ENCODE results near the gene TOMM40. TPM values are rescaled to one million over a fixed set of nuclear protein-coding genes. Genes with fewer than 3 reads are reported as not detected.

The TOMM40 gene
- total RNA-seq, 2 experiments from 2014 or later = 25.4 to 26.8 TPM

GRCh38 chr19:44939668-44940067, 48.6 kb downstream of the TOMM40 start:
- DNase-seq = no peak
- H3K36me3 ChIP-seq (ENCODE audit: insufficient read depth, low read length) = no peaks in the 10 kb centered on the region
- intact Hi-C loops (cut with DNase I, micrococcal nuclease) = no loop called here
- no peaks in the 10 kb centered on the region for H3K4me1 Mint-ChIP-seq (ENCODE audit: low read depth)
- POLR2A ChIA-PET = no interaction called here
- H3K36me3 Mint-ChIP-seq (ENCODE audit: low read depth) = no peaks in the 10 kb centered on the region
- TF ChIP-seq CTCF (IDR thresholded peaks at IDR 0.05) = no peak
- H3K4me1 ChIP-seq (ENCODE audit: insufficient read depth, low read length) = no peaks in the 10 kb centered on the region
- no peak for ATAC-seq (ENCODE audit: poor library complexity)
- CTCF ChIA-PET = interaction anchor here (0.6 kb wide), 1 partner anchor 12 kb away, joined by 5 read pairs; no protein-coding TSS in a partner anchor
- H3K27me3 Mint-ChIP-seq = no peaks in the 10 kb centered on the region
- no peak overlapping the region for H3K4me3 ChIP-seq (ENCODE audit: low read length)
- H3K27ac Mint-ChIP-seq = no peak overlapping the region
- H3K4me3 Mint-ChIP-seq = no peak overlapping the region
- no peak overlapping the region for H3K27ac ChIP-seq (ENCODE audit: low read depth in 1 of 2, low read length in 2 of 2)
- no peaks in the 10 kb centered on the region for H3K9me3 Mint-ChIP-seq
- no peaks in the 10 kb centered on the region for H3K27me3 ChIP-seq (ENCODE audit: control insufficient read depth in 1 of 2, insufficient read depth in 2 of 2, low read length in 2 of 2)
- H3K9me3 ChIP-seq (ENCODE audit: control insufficient read depth in 1 of 2, insufficient read depth in 1 of 2, low read length in 2 of 2) = no peaks in the 10 kb centered on the region

GRCh38 chr19:44942067-44942571, 51.1 kb downstream of the TOMM40 start, which contains the start of gene APOC4:
TSS of gene APOC4 (plus strand) at chr19:44942237. CDS start at chr19:44942278, 41 bp downstream.
- H3K36me3 ChIP-seq (ENCODE audit: insufficient read depth, low read length) = no peaks in the 10 kb centered on the region
- no peak for ATAC-seq (ENCODE audit: poor library complexity)
- intact Hi-C loops (cut with DNase I, micrococcal nuclease) = no loop called here

DNA sequence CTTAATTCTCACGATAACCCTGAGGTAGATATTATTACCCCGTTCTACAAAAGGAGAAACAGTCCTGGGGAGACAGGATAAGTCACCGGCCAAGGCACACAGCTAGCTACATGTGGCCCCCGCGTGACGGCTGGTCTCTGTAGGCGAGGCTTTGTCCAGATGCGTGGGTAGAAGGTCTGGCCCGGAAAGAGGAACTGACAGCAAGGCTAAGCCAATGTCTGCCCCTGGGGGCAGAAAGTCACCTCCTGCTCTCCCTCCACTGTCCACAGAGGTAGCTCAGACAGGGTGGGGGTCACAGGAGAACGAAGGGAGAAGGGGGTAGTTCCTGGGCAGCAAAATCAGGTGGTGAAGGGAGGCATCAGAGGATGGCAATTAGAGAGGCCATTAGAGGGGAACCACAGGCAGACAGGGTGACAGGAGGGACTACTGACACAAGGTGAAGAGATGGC, 52.8 kb downstream of the TOMM40 start:
- no peak overlapping the region for H3K27ac ChIP-seq (ENCODE audit: low read depth in 1 of 2, low read length in 2 of 2)
- H3K9me3 ChIP-seq (ENCODE audit: control insufficient read depth in 1 of 2, insufficient read depth in 1 of 2, low read length in 2 of 2) = no peaks in the 10 kb centered on the region
- H3K36me3 ChIP-seq (ENCODE audit: insufficient read depth, low read length) = no peaks in the 10 kb centered on the region
- no peak for TF ChIP-seq CTCF (IDR thresholded peaks at IDR 0.05)
- Mint-ChIP-seq H3K4me1 (ENCODE audit: low read depth) (no peaks in the 10 kb centered on the region), H3K27me3 (no peaks in the 10 kb centered on the region), H3K9me3 (no peaks in the 10 kb centered on the region), H3K27ac (no peak overlapping the region), H3K4me3 (no peak overlapping the region), H3K36me3 (ENCODE audit: low read depth) (no peaks in the 10 kb centered on the region)
- intact Hi-C loops (cut with DNase I, micrococcal nuclease) = no loop called here
- ChIA-PET CTCF (no interaction called here), POLR2A (no interaction called here)
- DNase-seq (peak in 3 of 14 experiments; percentile 6 to 70 (median 43)), ATAC-seq (ENCODE audit: poor library complexity) (no peak)
- no peaks in the 10 kb centered on the region for H3K4me1 ChIP-seq (ENCODE audit: insufficient read depth, low read length)
- no peak overlapping the region for H3K4me3 ChIP-seq (ENCODE audit: low read length)
- no peaks in the 10 kb centered on the region for H3K27me3 ChIP-seq (ENCODE audit: control insufficient read depth in 1 of 2, insufficient read depth in 2 of 2, low read length in 2 of 2)

More at GRCh38 chr19:44942067-44942571, 51.1 kb downstream of the TOMM40 start, which contains the start of gene APOC4:
- Histone ChIP-seq H3K4me3 (ENCODE audit: low read length) (no peak within 1 kb of the TSS), H3K27me3 (ENCODE audit: control insufficient read depth in 1 of 2, insufficient read depth in 2 of 2, low read length in 2 of 2) (no peaks in the 10 kb centered on the region), H3K4me1 (ENCODE audit: insufficient read depth, low read length) (no peaks in the 10 kb centered on the region), H3K27ac (ENCODE audit: low read depth in 1 of 2, low read length in 2 of 2) (no peak within 1 kb of the TSS), H3K9me3 (ENCODE audit: control insufficient read depth in 1 of 2, insufficient read depth in 1 of 2, low read length in 2 of 2) (no peaks in the 10 kb centered on the region)
- Mint-ChIP-seq H3K27ac (no peak within 1 kb of the TSS), H3K9me3 (no peaks in the 10 kb centered on the region), H3K27me3 (no peaks in the 10 kb centered on the region), H3K4me1 (ENCODE audit: low read depth) (no peaks in the 10 kb centered on the region), H3K36me3 (ENCODE audit: low read depth) (no peaks in the 10 kb centered on the region), H3K4me3 (no peak within 1 kb of the TSS)
- DNase-seq = no peak
- TF ChIP-seq CTCF (IDR thresholded peaks at IDR 0.05) = no peak
- ChIA-PET CTCF (no interaction called here), POLR2A (no interaction called here)
